ENCODE data around the gene NLRC5.
"Not testable (repeated sequence)": the region's sequence is repeated elsewhere in the genome, so short reads cannot be mapped to it uniquely, and the experiment has no call there.

NLRC5 gene

DNA sequence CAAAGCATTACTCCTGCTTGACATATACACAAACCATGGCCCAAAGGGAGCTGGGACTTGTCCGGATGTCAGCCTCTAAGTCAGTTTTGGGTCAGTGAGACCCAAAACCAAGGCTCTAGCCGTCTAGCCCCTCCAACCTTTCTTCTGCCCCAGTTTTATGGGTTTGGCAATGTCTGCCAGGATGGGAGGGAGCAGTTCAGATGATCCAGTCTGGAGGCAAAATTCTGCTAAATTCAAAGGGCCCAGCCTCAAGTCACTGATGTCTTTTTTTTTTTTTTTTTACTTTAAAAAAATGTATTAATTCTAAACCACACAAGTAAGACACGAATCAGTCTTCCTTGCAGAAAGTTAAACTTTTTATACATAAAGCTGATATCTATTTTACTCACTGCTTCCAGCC lies 8.6 kb downstream of the NLRC5 start:
- no peak for FAIRE-seq

GRCh38 chr16:56998352-56998751 lies 9.0 kb downstream of the NLRC5 start:
- no peak for DNase-seq (ENCODE audit: extremely low spot score, insufficient read length, low read depth)
- FAIRE-seq, result no peak

More for the DNA sequence above, 8.6 kb downstream of the NLRC5 start:
- DNase-seq (ENCODE audit: extremely low spot score, insufficient read length, low read depth), result no peak

DNA sequence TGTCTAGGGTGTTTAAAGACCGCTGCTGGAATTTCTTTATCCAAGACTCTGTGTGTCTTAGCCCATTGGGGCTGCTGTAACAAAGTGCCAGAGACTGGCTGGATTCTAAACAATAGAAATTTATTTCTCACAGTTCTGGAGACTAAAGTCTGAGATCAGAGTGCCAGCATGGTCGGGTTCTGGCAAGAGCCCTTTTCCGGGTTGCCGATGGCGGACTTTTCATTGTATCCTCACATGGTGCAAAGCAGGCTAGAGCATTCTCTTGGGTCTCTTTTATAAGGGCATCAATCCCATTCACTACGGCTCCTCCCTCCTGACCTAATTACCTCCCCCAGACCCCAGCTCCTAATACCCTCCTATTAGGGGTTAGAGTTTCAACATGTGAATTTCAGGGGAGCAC lies 9.5 kb downstream of the NLRC5 start:
- no peak for FAIRE-seq

GRCh38 chr16:56999409-57000270 lies 10.3 kb downstream of the NLRC5 start:
- no peak for DNase-seq (ENCODE audit: extremely low spot score, insufficient read length, low read depth)
- FAIRE-seq, result peak; percentile 81

More for the DNA sequence above, 9.5 kb downstream of the NLRC5 start:
- DNase-seq (ENCODE audit: extremely low spot score, insufficient read length, low read depth), result no peak

DNA sequence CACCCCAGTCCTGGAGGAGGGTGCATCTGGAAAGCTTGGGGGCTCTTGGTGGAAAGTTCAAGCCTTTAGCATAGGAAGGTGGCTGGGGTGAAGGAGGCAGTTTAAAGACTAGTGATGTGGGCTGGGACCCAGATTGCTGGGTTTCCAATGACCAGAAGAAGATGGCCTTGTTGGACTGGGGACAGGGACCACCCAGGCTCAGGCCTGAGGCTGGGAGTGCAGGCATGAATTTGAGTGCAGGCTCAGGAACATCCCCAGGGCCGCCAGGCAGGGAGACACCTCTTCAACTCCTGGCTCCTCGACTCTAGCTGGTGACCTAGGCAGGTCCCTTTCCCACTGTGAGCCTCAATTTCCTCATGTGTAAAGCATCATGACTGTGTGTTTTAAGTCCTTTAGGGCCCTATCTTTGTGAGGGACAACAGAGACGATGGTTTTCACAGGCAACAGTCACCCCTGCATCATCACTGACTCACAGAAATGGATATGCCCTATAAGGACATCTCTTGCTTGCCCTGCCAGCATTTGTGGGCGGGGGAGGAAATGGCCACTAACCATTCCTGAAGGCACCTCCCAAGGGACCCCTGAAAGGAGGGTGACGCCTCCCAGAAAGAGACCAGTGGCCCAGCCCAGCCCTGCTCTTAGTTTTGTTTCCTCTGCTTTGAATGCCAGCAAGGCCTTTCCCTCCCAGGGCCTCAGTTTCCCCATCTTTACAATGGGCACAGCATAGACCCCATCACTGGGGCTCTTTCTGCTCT lies 11.1 kb downstream of the NLRC5 start:
- DNase-seq (ENCODE audit: extremely low spot score, insufficient read length, low read depth), result peak; percentile 70
- FAIRE-seq, result peak; percentile 94

DNA sequence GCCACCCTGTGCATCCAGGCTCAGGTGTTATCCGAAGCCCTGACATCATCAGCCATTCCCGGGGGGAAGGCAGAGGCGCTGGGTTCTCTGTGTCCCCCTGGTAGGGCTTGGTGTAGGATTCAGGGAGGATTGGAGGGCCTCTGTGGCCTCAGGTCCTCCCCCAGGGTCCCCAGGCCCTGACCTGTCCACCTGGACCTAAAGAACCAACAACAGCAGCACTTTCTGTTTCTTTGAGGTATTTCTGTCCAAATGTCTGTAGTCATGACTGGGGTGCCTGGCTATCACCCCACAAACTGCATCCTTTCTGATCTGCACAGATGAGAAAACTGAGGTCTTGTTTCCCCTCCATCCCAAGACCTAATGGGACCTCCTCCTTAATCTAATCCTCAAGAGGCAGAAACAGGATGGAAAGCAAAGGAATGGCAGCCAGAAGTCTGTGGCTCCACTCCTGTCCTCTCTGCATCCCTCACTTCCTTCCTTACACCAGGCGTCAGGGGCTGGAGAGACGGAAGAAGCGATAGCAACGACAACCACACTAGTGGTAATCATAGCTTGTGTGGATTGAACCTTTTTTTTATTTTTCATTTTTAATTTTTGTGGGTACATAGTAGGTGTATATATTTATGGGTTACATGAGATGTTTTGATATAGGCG lies 11.8 kb downstream of the NLRC5 start:
- FAIRE-seq, result peak; percentile 55
- no peak for DNase-seq (ENCODE audit: extremely low spot score, insufficient read length, low read depth)

- FAIRE-seq (peak; percentile 67), DNase-seq (ENCODE audit: extremely low spot score, insufficient read length, low read depth) (no peak)
These were observed 14.4 kb downstream of the NLRC5 start for GRCh38 chr16:57003439-57004386.

DNA sequence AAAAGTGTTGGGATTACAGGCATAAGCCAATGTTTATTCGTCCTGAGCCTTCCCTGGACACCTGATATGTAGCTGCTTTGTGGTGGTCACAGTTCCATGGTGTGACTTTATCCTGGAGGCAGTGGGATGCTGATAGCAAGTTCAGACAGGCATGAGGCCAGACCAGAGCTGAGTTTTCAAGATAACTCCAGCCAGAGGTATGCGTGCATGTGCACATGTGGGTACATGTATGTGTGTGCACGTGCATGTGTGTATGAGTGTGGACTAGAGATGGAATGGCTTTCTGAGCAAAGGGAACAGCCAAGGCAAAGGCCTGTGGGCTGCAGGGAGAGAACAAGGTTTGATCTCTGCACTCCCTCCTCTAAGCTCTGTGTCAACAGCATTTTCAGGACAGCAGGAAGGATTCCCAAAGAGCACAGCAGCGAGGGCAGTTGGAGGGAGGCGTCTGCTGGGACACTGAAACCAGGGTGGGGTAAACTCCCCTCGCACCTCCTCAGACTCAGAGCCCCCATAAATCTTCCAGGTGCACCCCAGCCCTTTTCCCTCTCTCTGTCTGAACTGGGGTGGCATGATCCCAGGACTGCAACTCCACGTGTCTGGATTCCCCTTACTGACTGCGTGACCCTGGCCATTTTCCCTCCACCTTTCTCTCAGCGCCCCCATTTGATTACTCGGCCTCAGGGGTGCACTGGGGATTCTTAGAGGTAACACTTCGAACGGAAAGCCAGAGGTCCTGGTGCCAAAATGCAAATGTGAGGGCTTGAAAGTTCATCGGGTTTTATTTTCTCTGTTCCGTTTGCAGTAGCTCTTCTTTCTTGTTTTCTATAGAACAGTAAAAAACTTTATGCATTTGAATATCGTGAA lies 15.3 kb downstream of the NLRC5 start:
- no peak for DNase-seq (ENCODE audit: extremely low spot score, insufficient read length, low read depth)
- FAIRE-seq, result peak; percentile 89

GRCh38 chr16:57005597-57005996 lies 16.2 kb downstream of the NLRC5 start:
- not testable (repeated sequence) for DNase-seq (ENCODE audit: extremely low spot score, insufficient read length, low read depth)
- peak; percentile 71 for FAIRE-seq

- FAIRE-seq (no peak), DNase-seq (ENCODE audit: extremely low spot score, insufficient read length, low read depth) (no peak)
These were observed 17.7 kb downstream of the NLRC5 start for GRCh38 chr16:57007050-57007449.

GRCh38 chr16:57007530-57007929 lies 18.2 kb downstream of the NLRC5 start:
- no peak for FAIRE-seq

GRCh38 chr16:57008440-57008839 lies 19.1 kb downstream of the NLRC5 start:
- DNase-seq (ENCODE audit: extremely low spot score, insufficient read length, low read depth), result no peak
- FAIRE-seq, result no peak

More at GRCh38 chr16:57007530-57007929, 18.2 kb downstream of the NLRC5 start:
- DNase-seq (ENCODE audit: extremely low spot score, insufficient read length, low read depth), result no peak

GRCh38 chr16:57009643-57010170 lies 20.4 kb downstream of the NLRC5 start:
- FAIRE-seq (no peak), DNase-seq (ENCODE audit: extremely low spot score, insufficient read length, low read depth) (no peak)

- DNase-seq (ENCODE audit: extremely low spot score, insufficient read length, low read depth), result no peak
- no peak for FAIRE-seq
These were observed 23.0 kb downstream of the NLRC5 start for GRCh38 chr16:57012353-57012752.

- FAIRE-seq (peak; percentile 56), DNase-seq (ENCODE audit: extremely low spot score, insufficient read length, low read depth) (no peak)
These were observed 23.9 kb downstream of the NLRC5 start for GRCh38 chr16:57013229-57013628.

GRCh38 chr16:57013902-57014301 lies 24.5 kb downstream of the NLRC5 start:
- DNase-seq (ENCODE audit: extremely low spot score, insufficient read length, low read depth) (no peak), FAIRE-seq (no peak)

DNA sequence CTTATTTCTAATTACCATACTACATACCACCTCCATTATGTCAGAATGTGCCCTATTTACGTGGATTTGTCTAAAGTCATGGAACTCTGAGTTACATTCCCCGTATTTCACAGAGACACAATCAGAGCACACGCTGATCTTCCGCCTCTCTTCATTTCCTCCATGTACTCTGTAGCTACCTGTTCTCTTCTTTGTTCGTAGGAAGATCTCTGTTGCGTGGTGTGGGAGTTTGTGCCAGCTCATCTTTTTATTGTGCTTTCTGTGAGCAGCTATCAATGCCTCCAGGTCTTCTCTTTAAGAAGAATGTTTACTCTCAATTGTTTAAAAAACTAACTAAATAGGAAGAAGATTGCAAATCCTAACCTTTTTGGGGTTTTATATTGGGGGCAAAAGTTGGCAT lies 26.9 kb downstream of the NLRC5 start:
- no peak for FAIRE-seq
- DNase-seq (ENCODE audit: extremely low spot score, insufficient read length, low read depth), result no peak

GRCh38 chr16:57016831-57017230 lies 27.5 kb downstream of the NLRC5 start:
- FAIRE-seq, result no peak

More at GRCh38 chr16:57016831-57017230, 27.5 kb downstream of the NLRC5 start:
- DNase-seq (ENCODE audit: extremely low spot score, insufficient read length, low read depth), result no peak
